HG03060 (cell line): ENCODE measurements around the gene RABGAP1L.
"Not testable (repeated sequence)": the region's sequence is repeated elsewhere in the genome, so short reads cannot be mapped to it uniquely, and the experiment has no call there.

Source experiments
- ATAC-seq: cut with Tn5 transposase; IDR thresholded peaks from one replicate; pipeline ENCODE4 v1.9.1; 2021; ENCODE audit warnings: low read depth, moderate number of reproducible peaks; ENCODE audit not compliant: unreplicated experiment

The RABGAP1L gene

DNA sequence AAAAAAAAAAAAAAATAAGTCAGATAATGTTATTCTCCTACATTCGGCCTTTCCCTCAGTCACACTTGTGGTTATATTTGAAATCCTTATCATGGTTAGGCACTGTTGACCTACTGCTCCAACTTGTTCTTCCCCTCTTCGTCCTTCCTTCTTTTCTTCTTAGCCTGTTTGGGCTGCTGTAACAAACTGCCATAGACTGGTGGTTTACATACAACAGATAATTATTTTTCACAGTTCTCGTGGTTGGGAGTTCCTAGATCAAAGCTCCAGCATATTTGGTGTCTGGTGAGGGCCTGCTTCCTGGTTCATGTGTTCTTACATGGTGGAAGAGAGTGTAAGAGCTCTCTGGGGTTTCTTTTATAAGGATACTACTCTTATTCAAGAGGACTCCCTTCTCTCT, 73.4 kb downstream of the RABGAP1L start:
- no peak for ATAC-seq

DNA sequence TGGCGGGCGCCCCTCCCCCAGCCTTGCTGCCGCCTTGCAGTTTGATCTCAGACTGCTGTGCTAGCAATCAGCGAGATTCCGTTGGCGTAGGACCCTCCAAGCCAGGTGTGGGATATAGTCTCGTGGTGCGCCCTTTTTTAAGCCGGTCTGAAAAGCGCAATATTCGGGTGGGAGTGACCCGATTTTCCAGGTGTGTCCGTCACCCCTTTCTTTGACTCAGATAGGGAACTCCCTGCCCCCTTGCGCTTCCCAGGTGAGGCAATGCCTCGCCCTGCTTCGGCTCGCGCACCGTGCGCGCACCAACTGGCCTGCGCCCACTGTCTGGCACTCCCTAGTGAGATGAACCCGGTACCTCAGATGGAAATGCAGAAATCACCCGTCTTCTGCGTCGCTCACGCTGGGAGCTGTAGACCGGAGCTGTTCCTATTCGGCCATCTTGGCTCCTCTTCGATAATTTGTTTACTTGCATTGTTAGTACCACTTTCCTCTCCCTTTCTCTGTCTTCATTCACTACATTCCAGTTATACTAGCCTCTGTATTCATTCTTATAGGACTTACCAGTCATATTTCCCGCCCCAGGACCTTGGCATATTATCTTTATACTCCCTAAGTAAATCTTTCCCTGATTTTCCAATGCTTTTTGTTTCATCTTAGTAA, 79.7 kb downstream of the RABGAP1L start:
- ATAC-seq = not testable (repeated sequence)

DNA sequence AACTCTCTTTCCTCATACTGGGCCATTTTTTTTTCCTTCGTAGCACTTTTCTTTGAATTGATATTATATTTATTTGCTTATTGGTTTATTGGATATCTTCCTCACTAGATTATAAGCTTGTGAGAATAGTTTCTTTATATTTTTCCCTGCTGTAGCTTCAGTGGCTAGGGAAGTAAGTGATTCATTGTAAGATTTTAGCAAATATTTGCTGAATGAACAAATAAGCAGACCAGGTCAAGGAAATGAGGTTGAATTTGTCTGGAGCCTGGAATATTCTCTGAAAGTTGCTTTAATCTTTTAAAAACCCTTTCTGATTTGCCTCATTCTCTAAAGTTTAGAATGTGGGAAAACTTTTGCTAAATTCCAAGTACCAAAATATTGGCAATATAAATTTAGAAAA, 80.2 kb downstream of the RABGAP1L start:
- ATAC-seq = no peak

DNA sequence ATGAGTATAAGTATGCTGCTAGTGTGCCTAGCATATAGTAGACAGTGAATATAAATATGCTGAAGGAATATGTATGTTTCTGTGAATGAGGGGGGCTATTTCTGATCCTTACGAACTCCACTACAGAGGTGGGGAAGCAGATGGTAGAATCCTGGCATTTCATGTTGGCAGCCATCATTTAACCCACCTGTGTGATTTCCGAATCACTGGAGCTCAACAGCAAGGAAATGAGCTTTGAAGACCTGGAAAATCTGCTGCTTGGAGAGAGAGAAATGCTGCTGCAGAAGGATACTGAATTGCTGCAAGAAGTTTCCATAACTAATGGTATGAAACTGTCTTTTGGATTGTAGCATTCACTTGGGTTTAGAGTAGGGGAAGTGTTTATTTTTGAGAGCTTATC, 83.5 kb downstream of the RABGAP1L start:
- no peak for ATAC-seq

DNA sequence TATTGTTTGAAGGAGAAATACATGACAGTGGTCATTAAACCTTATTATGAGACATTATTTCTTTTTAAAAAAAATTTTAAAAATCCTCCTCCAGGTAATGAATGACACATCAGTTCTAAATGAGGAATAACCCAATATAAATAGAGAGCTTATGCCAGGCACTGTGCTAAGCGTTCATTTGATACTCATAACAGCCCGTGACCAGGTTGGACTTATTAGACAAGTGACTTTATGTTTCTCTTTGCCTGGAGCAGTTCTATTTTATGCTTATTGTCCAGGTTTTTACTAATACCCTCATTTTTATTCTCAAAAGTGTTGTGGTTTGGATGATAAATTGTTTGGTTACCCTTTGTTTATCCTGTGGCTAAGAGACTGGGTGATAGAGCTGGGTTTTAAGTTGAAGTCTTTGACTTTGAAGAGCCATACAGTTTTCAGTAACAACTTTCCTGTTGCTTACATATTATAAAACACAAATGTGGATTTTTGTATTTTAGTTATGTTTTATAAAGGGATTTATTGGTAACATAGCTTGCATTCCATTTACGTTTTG, 84.2 kb downstream of the RABGAP1L start:
- ATAC-seq = no peak

DNA sequence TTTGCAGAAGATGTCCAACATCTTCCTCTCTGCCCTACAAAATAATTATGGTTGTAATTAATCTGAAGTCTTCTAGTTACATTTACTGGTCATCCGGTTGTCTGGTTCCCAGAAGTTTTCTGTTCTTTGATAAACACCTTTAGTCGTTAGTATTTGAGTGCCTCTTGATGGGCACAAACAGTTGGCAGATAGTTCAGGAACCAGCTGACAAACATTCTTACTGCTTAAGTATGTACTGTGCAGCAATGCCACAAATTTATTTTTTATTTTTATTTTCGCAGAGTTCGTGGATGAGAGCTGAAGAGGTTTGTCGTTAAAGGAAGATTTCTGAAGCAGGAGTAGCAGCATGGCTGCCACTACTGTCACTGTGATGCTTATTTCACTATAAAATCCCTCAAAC, 84.7 kb downstream of the RABGAP1L start:
- ATAC-seq = no peak

DNA sequence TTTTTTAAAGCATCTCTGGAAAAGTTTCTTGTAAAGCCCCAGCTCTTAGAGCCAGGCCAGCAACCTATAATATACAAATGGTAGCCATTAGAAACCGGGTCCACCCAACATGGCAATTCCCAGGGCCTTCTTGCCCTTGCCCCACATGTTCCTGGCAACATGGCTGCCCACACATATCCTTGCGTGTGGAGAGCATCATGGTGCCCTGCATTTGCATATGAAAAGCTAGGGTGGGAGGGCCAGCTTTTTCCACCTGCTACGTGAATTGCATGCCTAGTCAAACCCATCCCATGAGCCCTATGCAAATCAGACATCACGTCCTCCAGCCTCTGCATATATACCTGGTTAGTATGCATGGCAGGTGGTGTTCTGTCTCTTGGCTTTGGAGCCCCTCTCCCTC, 88.2 kb downstream of the RABGAP1L start:
- no peak for ATAC-seq

DNA sequence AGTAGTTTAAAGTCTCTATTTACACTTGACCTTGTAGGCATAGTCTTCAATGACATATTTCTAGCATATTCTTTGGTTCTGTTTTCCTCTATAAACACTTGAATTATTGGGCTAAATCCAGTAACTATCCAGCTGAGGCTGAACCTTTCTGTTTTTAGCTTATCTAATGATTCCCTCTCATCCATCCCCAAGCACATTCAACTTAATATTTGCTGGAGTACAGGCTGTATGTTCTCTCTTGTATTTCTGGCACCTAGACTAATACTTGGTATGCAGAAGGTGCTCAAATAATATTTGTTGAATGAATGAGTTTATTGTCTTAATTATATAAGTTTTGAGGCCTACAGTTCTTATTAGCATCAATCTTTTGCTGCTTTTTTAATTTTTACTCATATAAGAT, 88.7 kb downstream of the RABGAP1L start:
- ATAC-seq = no peak

DNA sequence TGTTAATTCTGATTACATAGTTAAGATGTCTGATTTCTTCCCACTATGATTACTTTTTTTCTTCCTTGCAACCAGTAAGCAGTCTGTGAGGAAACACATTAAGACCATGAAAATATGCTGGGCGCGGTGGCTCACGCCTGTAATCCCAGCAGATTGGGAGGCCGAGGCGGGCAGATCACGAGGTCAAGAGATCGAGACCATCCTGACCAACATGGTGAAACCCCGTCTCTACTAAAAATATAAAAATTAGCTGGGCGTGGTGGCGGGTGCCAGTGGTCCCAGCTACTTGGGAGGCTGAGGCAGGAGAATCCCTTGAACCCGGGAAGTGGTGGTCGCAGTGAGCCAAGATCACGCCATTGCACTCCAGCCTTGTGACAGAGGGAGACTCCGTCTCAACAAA, 97.1 kb downstream of the RABGAP1L start:
- ATAC-seq = not testable (repeated sequence)

DNA sequence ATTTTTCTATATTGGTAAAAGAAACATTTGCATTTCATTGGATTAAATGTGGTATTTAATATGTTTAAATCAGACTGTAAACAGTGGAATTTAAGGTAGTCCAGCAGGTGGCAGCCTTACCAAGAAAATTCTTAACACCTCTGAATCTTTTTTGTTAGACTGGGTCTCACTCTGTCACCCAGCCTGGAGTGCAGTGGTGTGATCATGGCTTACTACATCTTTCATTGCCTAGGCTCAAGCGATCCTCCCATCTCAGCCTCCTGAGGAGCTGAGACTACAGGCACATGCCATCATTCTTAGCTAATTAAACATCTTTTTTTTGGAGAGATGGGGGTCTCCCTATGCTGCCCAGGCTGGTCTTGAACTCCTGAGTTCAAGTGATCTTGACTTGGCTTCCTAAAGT, 98.8 kb downstream of the RABGAP1L start:
- no peak for ATAC-seq

DNA sequence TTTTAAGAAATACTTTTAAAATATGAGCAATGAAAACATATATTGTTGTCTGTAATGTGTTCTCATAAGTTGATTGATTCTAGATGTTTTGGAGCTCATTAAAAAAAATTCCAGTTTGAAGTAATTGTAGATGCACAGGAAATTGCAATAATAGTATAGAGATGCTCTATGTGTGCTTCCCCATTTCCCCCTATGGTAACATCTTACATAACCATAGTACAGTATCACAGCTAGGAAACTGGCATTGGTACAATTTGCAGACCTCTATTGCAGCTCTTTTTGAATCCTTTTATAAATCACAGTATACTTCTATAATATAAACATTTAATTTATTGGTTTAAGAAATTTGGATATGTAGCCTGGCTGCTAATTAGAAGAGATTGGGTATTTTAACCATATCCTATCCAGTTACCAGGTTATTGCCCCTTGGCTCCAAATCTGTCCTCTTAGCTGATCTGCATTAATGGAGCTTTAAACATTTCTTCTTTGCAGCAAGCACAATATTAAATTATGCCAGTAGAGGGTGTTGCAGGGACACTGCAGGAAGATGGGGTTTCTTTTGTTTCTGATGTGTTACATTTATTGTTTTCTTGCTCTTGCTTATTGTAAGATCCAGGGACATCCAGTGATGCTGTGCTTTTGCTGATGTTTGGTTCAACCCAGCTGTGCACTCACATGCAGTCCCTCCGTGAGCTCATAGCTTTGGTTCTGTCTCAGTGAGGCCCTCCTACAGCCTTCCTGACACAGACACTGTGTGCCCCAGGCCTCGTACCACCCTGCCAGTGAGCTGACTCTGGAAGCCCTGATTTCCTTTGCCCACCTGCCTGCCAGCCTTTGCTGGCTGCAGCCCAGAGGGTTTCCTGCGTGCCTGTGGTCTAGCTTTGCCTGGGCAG, 103.3 kb downstream of the RABGAP1L start:
- ATAC-seq = no peak

DNA sequence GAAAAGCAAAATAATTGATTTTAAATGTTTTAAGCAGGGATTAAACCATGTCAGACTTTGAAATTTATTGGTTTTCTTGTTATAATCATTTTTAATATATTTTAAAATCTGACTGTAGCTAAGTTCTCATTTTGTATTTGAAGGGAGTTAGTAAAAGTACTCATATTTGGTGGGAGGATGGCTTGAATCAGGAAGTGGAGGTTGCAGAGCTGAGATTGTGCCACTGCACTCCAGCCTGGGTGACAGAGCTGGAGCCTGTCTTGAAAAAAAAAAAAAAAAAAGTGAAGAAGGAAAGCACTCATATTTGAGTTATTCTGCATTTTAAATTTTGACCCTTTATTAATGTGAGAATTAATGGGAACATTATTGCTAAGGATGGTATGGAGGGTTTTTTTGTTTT, 106.0 kb downstream of the RABGAP1L start:
- ATAC-seq = no peak

DNA sequence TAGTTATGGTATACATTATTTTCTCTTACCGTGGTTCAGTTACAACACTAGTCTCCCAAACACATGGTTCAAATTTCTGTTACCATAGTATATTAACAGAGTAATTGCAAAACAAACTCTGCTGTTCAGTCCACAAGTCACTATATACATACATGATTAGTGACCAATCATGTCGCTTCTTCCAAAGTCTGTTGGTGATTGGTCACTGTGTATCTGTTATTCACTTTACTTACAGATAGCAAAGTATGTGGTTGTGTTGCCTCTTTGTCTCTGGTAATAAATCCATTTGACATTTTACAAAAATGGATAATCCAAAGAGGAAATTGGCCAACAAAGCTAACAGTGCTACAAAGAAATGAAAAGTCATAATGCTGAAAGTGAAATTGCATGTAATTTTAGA, 107.2 kb downstream of the RABGAP1L start:
- ATAC-seq = no peak

DNA sequence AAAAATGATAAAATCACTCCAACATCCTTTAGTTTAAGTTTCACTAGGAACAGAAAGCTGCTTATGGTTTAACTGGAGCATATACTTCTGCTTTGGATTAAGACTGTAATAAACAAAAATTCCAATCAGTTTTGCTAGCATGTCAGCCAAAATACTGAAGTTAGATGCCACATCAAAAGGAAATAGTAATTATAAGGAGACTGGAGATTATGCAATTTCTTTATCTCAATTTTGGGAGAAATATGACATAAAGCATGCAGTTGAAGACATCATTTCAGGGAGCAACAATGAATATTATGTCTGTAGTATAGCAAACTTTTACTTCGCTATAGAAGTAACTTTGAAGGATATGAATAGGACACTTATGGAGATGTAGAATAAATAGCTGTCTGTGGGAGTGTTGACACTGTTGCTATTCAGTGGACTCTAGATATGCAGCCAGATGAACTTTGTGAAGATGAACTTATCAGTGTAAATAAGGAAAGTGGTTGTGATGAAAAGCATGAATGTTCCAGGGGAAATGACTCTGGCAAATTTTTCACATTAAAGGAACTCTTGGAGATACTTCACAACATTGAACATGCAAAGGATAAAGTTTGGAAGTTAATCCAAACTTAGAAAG, 107.8 kb downstream of the RABGAP1L start:
- ATAC-seq = no peak

DNA sequence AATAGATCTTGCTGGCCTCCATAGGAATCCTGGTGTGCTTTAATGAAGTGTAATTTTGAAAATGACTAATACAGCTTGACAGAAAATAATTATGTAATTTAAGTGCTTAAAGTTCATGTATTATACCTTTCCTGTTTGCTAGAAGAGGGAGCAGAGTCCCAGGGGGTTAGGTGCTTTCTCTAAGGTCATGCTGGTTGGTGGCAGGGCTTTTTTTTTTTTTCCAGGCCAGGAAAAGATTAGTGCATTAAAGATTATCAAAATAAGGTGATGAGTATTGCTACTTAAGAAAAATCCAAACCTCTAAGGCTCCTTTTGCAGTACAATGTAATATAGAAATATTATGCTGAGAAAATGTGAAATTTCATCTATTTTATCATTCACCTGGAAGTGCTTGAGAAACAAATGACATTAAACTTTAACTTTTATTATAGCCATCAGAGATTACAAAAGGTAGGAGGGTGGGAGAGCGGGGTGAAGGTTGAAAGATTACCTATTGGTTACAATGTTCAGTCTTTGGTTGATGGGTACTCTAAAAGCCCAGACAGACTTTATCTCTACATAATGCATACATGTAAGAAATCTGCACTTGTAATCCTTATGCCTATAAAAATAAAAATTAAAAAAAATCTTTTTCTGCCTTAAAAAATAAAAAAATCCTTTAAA, 110.8 kb downstream of the RABGAP1L start:
- no peak for ATAC-seq

DNA sequence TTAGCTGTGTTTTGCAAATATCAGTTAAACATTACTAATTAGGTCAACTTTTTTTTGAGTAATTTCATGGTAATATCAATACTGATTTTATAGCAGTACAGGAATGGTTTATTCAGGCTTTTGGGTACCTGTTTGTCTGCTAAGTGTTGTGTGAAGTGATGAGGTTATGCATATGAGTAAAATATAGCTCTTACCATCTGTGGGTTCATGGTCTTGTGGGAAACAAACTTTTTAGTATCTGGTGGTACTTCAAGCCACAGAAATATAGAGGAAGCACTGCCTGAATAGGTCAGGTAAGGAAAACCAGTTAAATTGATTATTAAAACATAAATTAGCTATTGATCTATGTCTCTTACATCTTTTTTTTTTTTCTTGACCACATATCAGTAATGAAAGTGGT, 113.9 kb downstream of the RABGAP1L start:
- ATAC-seq = no peak

DNA sequence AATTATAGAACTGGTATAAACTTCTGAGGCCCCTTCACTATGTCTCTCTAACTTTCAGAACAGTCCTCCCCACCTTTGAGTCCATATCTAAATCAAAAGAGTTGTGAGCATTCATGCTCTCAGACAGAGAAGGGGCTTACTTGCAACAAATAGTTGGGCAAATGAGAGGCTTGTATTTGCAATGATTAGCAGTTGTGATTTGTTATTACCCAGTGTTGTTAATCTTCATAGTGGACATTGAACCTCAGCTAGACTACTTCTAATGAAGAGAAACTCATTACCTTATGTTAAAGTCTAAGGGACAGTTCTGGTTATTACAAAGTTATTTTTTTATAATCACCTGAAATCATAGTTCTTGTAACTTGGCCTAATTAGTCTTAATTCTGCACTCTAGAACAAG, 114.5 kb downstream of the RABGAP1L start:
- ATAC-seq = no peak

DNA sequence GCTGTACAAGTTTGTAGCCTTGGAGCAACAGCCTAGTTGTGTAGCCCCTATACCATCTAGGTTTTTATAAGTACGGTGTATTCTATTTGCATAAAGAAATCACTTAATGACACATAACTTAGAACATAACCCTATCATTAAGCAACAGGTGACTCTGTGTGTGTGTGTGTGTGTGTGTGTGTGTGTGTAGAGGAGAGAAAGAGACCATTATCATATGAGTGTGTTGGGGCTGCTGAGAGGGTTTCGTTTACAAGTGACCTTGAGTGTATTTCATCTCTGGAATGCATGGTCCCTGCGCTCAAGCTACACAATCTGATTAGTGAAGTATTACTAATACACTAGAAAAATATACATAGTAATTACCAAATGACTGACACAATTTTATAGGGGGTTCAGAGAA, 115.1 kb downstream of the RABGAP1L start:
- no peak for ATAC-seq

DNA sequence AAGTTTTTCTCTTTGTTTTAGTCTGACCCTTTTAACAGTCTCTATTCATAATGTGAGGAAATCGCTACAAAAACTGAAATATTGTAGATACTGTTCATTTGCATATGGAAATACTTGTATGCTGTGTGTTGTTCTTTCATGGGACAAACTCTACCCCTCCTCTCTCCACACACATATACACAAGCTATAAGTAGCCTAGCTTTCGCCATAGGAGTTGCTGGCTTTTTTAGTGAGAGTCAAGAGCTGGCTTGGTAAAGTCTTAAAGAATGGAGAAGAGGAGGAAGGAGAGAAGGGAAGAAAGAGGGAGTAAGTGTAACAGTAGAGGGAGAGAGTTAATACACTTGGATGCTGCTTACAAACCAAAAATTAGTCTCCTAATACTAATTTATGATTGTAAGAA, 115.6 kb downstream of the RABGAP1L start:
- no peak for ATAC-seq

DNA sequence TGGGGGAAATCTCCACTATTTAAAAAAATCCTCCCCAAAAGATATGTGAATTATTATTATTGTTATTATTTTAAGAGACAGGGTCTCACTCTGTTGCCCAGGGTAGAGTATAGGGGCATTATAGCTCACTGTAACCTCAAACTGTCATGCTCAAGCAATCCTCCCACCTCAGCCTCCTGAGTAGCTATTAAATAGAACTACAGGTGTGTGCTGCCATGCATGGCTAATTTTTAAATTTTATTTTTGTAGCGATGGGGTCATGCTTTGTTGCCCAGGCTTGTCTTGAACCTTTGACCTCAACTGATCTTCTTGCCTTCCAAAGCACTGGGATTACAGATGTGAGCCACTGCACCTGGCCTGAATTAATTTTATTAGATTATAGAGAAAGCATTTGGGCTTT, 116.8 kb downstream of the RABGAP1L start:
- ATAC-seq = peak; percentile 66

DNA sequence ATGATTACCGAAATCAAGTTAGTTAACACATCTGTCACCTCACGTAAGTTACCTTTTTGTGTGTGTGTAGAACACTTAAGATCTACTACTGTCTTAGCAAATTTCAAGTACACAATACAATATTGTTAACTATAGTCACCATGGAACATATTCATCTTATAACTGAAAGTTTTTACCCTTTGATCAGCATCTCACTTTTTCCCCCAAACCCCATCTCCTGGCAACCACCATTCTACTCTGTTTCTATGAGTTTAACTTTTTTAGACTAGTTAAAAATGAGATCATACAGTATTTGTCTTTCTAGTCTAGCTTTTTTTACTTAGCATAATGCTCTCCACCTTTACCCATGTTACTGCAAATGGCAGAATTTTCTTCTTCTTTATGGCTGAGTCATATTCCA, 124.7 kb downstream of the RABGAP1L start:
- ATAC-seq = no peak
